Spleen (tissue), 11 donors: ENCODE data around the gene CEP57. TPM values are rescaled to one million over a fixed set of nuclear protein-coding genes. Genes with fewer than 3 reads are reported as not detected.

Source experiments
- DNase-seq: peaks from one replicate; pipeline ENCODE4 v3.0.0-alpha.2; 2020
- H3K27ac ChIP-seq, 8 donors: fragments of 200-600 bp; sonication (generic) in 7 of 8; 1 replicate in 4 of 8; 2 replicates in 4 of 8; pipeline versions ENCODE4 v1.5.0 to v1.8.0; 2016 to 2021; ENCODE audit warnings: inconsistent platforms in 4 of 8, mild to moderate bottlenecking in 4 of 8, moderate library complexity in 1 of 8
- H3K27me3 ChIP-seq, 7 donors: fragments of 200-600 bp; sonication (generic) in 6 of 7; replicated peaks in 1 of 7; 1 replicate in 4 of 7; 2 replicates in 3 of 7; pipeline versions ENCODE4 v1.5.0 to v1.8.0; 2016 to 2021; ENCODE audit warnings: inconsistent platforms in 3 of 7, mild to moderate bottlenecking in 1 of 7
- H3K36me3 ChIP-seq, 6 donors: fragments of 200-600 bp; sonication (generic) in 5 of 6; 1 replicate in 4 of 6; 2 replicates in 2 of 6; pipeline versions ENCODE4 v1.5.0 to v1.8.0; 2016 to 2021; ENCODE audit warnings: inconsistent platforms in 2 of 6
- H3K4me1 ChIP-seq, 6 donors: fragments of 200-600 bp; sonication (generic) in 5 of 6; 1 replicate in 3 of 6; 2 replicates in 3 of 6; pipeline versions ENCODE4 v1.5.0 to v1.8.0; 2016 to 2021; ENCODE audit warnings: inconsistent platforms in 3 of 6
- H3K4me3 ChIP-seq, 8 donors: fragments of 200-600 bp; sonication (generic) in 7 of 8; 1 replicate in 4 of 8; 2 replicates in 4 of 8; pipeline versions ENCODE4 v1.5.0 to v1.8.0; 2016 to 2021; ENCODE audit warnings: inconsistent platforms in 4 of 8, mild to moderate bottlenecking in 4 of 8, moderate library complexity in 2 of 8
- H3K9me3 ChIP-seq, 8 donors: fragments of 200-600 bp; sonication (generic) in 7 of 8; 1 replicate in 4 of 8; 2 replicates in 4 of 8; pipeline versions ENCODE4 v1.5.0 to v1.8.0; 2016 to 2021; ENCODE audit warnings: inconsistent platforms in 4 of 8
- CTCF ChIP-seq, 11 experiments: fragments of 200-600 bp in 7 of 11; fragments of 450-650 bp in 4 of 11; sonication (generic) in 4 of 11; IDR thresholded peaks in 8 of 11; conservative IDR thresholded peaks in 3 of 11; 1 replicate in 7 of 11; 2 replicates in 4 of 11; pipeline versions ENCODE4 v1.4.0 to v1.8.0; 2016 to 2021; ENCODE audit warnings: antibody characterized with exemption in 11 of 11, inconsistent platforms in 4 of 11, mild to moderate bottlenecking in 1 of 11
- POLR2A ChIP-seq, 3 donors: fragments of 450-650 bp; IDR thresholded peaks; one replicate each; pipeline ENCODE4 v1.5.1; 2017; ENCODE audit warnings: antibody characterized with exemption in 3 of 3, mild to moderate bottlenecking in 1 of 3
- POLR2AphosphoS5 ChIP-seq, 3 donors: sonication (generic); formaldehyde crosslinking; IDR thresholded peaks; one replicate each; pipeline ENCODE4 v1.5.1; 2017; ENCODE audit warnings: antibody characterized with exemption in 3 of 3
- WGBS, 5 donors: extraction: QIAGEN DNeasy Blood & Tissue Kit in 3 of 5; methylation state at CpG; one replicate each; pipeline versions ENCODE4 v1.1.5 to v1.1.7; 2013 to 2018; 5-methylcytosine and 5-hydroxymethylcytosine counted together
- intact Hi-C: fragments of 100-400 bp; cut with DNase I; formaldehyde crosslinking; loops from one replicate; pipeline ENCODE4 v1.15.0; 2023; ENCODE audit warnings: low total_unique reads
- polyA plus RNA-seq, 3 donors: library from polyadenylated mRNA; stranded (reverse); fragments of 200-250 nt; gene quantifications; one replicate each; pipeline ENCODE4 v1.2.1, GENCODE V29; 2013
- total RNA-seq, 7 donors: library from RNA; depleted of rRNA in 3 of 7; stranded (reverse); fragments of >200 nt in 3 of 7; fragmentation: NEBNext Ultra II Directional in 4 of 7; extraction: Animal tissue kit (Norgen Biotek cat#: 25700) in 4 of 7; gene quantifications; one replicate each; pipeline versions ENCODE4 v1.1.0 to v1.2.1, GENCODE V29; 2016 to 2021
- donor health status: healthy with polysubstance abuse.
- donor health status: DM: no; HTN: no; CAD: no; lungs with moderate emphysema.
- donor health status: DM: no; HTN: no; CAD: no.
- donor health status: Bipolar disorder and iron deficiency.
- donor health status: healthy.
- donor health status: DM: no; HTN: no; CAD: no.
- donor health status: DM: yes; HTN: yes; CAD: no.

The CEP57 gene
- total and polyA plus RNA-seq, 10 donors: 19.2 to 50.4 (median 41.1) TPM

- Histone ChIP-seq H3K36me3 (peaks cover 0 to 78% (median 29%) of the 10 kb centered on the region in 6 donors), H3K4me1 (no peaks in the 10 kb centered on the region), H3K4me3 (no peak overlapping the region), H3K9me3 (peaks cover 0 to under 1% (median 0%) of the 10 kb centered on the region in 8 donors), H3K27me3 (no peaks in the 10 kb centered on the region), H3K27ac (no peak overlapping the region)
- no peak for DNase-seq
- no peak for TF ChIP-seq POLR2A (IDR thresholded peaks at IDR 0.05)
- no peak for TF ChIP-seq POLR2AphosphoS5 (IDR thresholded peaks at IDR 0.05)
- TF ChIP-seq CTCF (IDR thresholded peaks at IDR 0.05 in 8 of 11, conservative IDR thresholded peaks at IDR 0.05 in 3 of 11): no peak
- 80 to 93% (median 86%) methylated on average over 2 of the region's 2 CpGs for WGBS, 5 donors
- intact Hi-C loops: no loop called here
Measured at GRCh38 chr11:95816037-95816436, 25.7 kb downstream of the CEP57 start.

GRCh38 chr11:95821640-95822039 lies 31.3 kb downstream of the CEP57 start:
- intact Hi-C loops: no loop called here
- H3K27ac ChIP-seq: no peak overlapping the region
- no peaks in the 10 kb centered on the region for H3K9me3 ChIP-seq
- DNase-seq: no peak
- WGBS, 5 donors: 85 to 91% (median 87%) methylated on average over 2 of the region's 2 CpGs
- H3K36me3 ChIP-seq: peaks cover 0 to 89% (median 33%) of the 10 kb centered on the region in 6 donors
- no peak overlapping the region for H3K4me3 ChIP-seq
- TF ChIP-seq CTCF (IDR thresholded peaks at IDR 0.05 in 8 of 11, conservative IDR thresholded peaks at IDR 0.05 in 3 of 11) (no peak), POLR2A (IDR thresholded peaks at IDR 0.05) (no peak), POLR2AphosphoS5 (IDR thresholded peaks at IDR 0.05) (no peak)
- no peaks in the 10 kb centered on the region for H3K4me1 ChIP-seq
- no peaks in the 10 kb centered on the region for H3K27me3 ChIP-seq

- intact Hi-C loops: no loop called here
- 65 to 86% (median 84%) methylated on average over 4 of the region's 4 CpGs for WGBS, 5 donors
- no peak overlapping the region for H3K4me3 ChIP-seq
- H3K9me3 ChIP-seq: no peaks in the 10 kb centered on the region
- DNase-seq: no peak
- H3K36me3 ChIP-seq: peaks cover 0 to 96% (median 41%) of the 10 kb centered on the region in 6 donors
- H3K27ac ChIP-seq: no peak overlapping the region
- no peaks in the 10 kb centered on the region for H3K4me1 ChIP-seq
- TF ChIP-seq POLR2AphosphoS5 (IDR thresholded peaks at IDR 0.05) (no peak), CTCF (IDR thresholded peaks at IDR 0.05 in 8 of 11, conservative IDR thresholded peaks at IDR 0.05 in 3 of 11) (no peak), POLR2A (IDR thresholded peaks at IDR 0.05) (no peak)
- H3K27me3 ChIP-seq: no peaks in the 10 kb centered on the region
Measured at GRCh38 chr11:95827696-95828095, 37.4 kb downstream of the CEP57 start.

GRCh38 chr11:95829580-95830259 lies 39.4 kb downstream of the CEP57 start:
- no peak overlapping the region for H3K27ac ChIP-seq
- intact Hi-C loops: loop anchor here (10.0 kb wide), 1 partner anchor 525 kb away; no protein-coding TSS in a partner anchor
- DNase-seq: no peak
- H3K36me3 ChIP-seq: peaks cover 0 to 97% (median 51%) of the 10 kb centered on the region in 6 donors
- no peak for TF ChIP-seq POLR2AphosphoS5 (IDR thresholded peaks at IDR 0.05)
- no peak for TF ChIP-seq CTCF (IDR thresholded peaks at IDR 0.05 in 8 of 11, conservative IDR thresholded peaks at IDR 0.05 in 3 of 11)
- TF ChIP-seq POLR2A (IDR thresholded peaks at IDR 0.05): no peak
- 93 to 99% (median 95%) methylated on average over 1 of the region's 1 CpG for WGBS, 5 donors
- no peak overlapping the region for H3K4me3 ChIP-seq
- H3K4me1 ChIP-seq: no peaks in the 10 kb centered on the region
- H3K27me3 ChIP-seq: no peaks in the 10 kb centered on the region
- no peaks in the 10 kb centered on the region for H3K9me3 ChIP-seq
